OCI-LY3 (cell line): ENCODE data around the gene JADE2.
"Not testable (repeated sequence)": the region's sequence is repeated elsewhere in the genome, so short reads cannot be mapped to it uniquely, and the experiment has no call there.

Experiments
- H2AFZ ChIP-seq: fragments of 200-600, 300-600 bp; shearing (Covaris generic); 2 replicates; pipeline ENCODE4 v1.6.0; 2014; ENCODE audit warnings: antibody characterized with exemption, low read depth, low read length
- H3K27ac ChIP-seq: fragments of 200-600, 300-600 bp; sonication (generic); 2 replicates; pipeline ENCODE4 v1.5.1; 2014; ENCODE audit warnings: mild to moderate bottlenecking, low read length, moderate library complexity, mixed read lengths
- H3K27me3 ChIP-seq: fragments of 200-600, 300-600 bp; sonication (generic); 2 replicates; pipeline ENCODE4 v1.6.1; 2014; ENCODE audit warnings: low read depth, low read length, mixed read lengths
- H3K36me3 ChIP-seq: fragments of 200-600, 300-600 bp; sonication (generic); replicated peaks from 2 replicates; pipeline ENCODE3; 2014; ENCODE audit warnings: low read depth, low read length, mixed read lengths
- H3K4me1 ChIP-seq: fragments of 300-600, 200-600 bp; sonication (generic); 2 replicates; pipeline ENCODE4 v1.6.1; 2014; ENCODE audit warnings: low read length, mixed read lengths
- H3K4me2 ChIP-seq: fragments of 200-600, 300-600 bp; sonication (generic); 2 replicates; pipeline ENCODE4 v1.6.1; 2014; ENCODE audit warnings: low read length, mixed read lengths
- H3K4me3 ChIP-seq: fragments of 300-600, 200-600 bp; sonication (generic); 2 replicates; pipeline ENCODE4 v1.5.1; 2014; ENCODE audit warnings: antibody characterized with exemption, mild to moderate bottlenecking, low read length, moderate library complexity
- H3K79me2 ChIP-seq: fragments of 300-600, 200-600 bp; shearing (Covaris generic); 2 replicates; pipeline ENCODE4 v1.6.1; 2014; ENCODE audit warnings: mild to moderate bottlenecking, low read length, mixed read lengths
- H3K9ac ChIP-seq: fragments of 300-600, 200-600 bp; shearing (Covaris generic); 2 replicates; pipeline ENCODE4 v1.6.0; 2014; ENCODE audit warnings: mild to moderate bottlenecking, low read length, moderate library complexity
- H3K9me3 ChIP-seq: fragments of 200-600, 300-600 bp; shearing (Covaris generic); 2 replicates; pipeline ENCODE4 v1.6.1; 2014; ENCODE audit warnings: low read length, mixed read lengths; ENCODE audit not compliant: insufficient read depth
- H4K20me1 ChIP-seq: fragments of 200-600, 300-600 bp; sonication (generic); 2 replicates; pipeline ENCODE4 v1.6.1; 2016; ENCODE audit warnings: low read length, mixed read lengths; ENCODE audit not compliant: insufficient read depth
- CTCF ChIP-seq: fragments of 200-600, 300-600 bp; sonication (generic); IDR thresholded peaks from 2 replicates; pipeline ENCODE4 v1.5.1; 2014; ENCODE audit warnings: antibody characterized with exemption, low read length, low read depth
- EZH2phosphoT487 ChIP-seq: fragments of 200-600 bp; shearing (Covaris generic); IDR thresholded peaks from 2 replicates; pipeline ENCODE4 v1.6.1; 2018; ENCODE audit warnings: antibody characterized with exemption, mixed run types, low read depth

Gene JADE2

GRCh38 chr5:134553821-134554267 lies 28.4 kb downstream of the JADE2 start:
- Histone ChIP-seq H3K4me1 (peaks cover 80% of the 10 kb centered on the region), H3K4me3 (peak overlapping the region; percentile 53), H2AFZ (no peak overlapping the region), H3K9ac (peak overlapping the region; percentile 97), H3K9me3 (no peaks in the 10 kb centered on the region), H3K79me2 (peaks cover 51% of the 10 kb centered on the region), H3K27ac (peak overlapping the region; percentile 100), H4K20me1 (no peaks in the 10 kb centered on the region), H3K36me3 (peaks cover 33% of the 10 kb centered on the region), H3K4me2 (peak overlapping the region; percentile 77), H3K27me3 (no peaks in the 10 kb centered on the region)
- TF ChIP-seq EZH2phosphoT487, result no peak
- no peak for TF ChIP-seq CTCF

- Histone ChIP-seq H3K4me1 (peaks cover 73% of the 10 kb centered on the region), H3K27ac (peak overlapping the region; percentile 100), H3K9me3 (no peaks in the 10 kb centered on the region), H3K79me2 (peaks cover 51% of the 10 kb centered on the region), H3K36me3 (peaks cover 39% of the 10 kb centered on the region), H2AFZ (no peak overlapping the region), H3K4me3 (peak overlapping the region; percentile 62), H3K9ac (peak overlapping the region; percentile 97), H3K4me2 (peak overlapping the region; percentile 78), H4K20me1 (no peaks in the 10 kb centered on the region), H3K27me3 (no peaks in the 10 kb centered on the region)
- no peak for TF ChIP-seq CTCF
- no peak for TF ChIP-seq EZH2phosphoT487
Measured at GRCh38 chr5:134554319-134555222, 29.1 kb downstream of the JADE2 start.

GRCh38 chr5:134555223-134555889 lies 29.9 kb downstream of the JADE2 start:
- H3K36me3 ChIP-seq, result peaks cover 45% of the 10 kb centered on the region
- no peaks in the 10 kb centered on the region for H3K27me3 ChIP-seq
- peak overlapping the region; percentile 62 for H3K4me3 ChIP-seq
- H3K4me1 ChIP-seq, result peaks cover 65% of the 10 kb centered on the region
- no peak overlapping the region for H2AFZ ChIP-seq
- TF ChIP-seq EZH2phosphoT487, result no peak
- no peak for TF ChIP-seq CTCF
- peak overlapping the region; percentile 100 for H3K27ac ChIP-seq
- no peaks in the 10 kb centered on the region for H3K9me3 ChIP-seq
- H3K4me2 ChIP-seq, result peak overlapping the region; percentile 78
- H3K9ac ChIP-seq, result peak overlapping the region; percentile 97
- H3K79me2 ChIP-seq, result peaks cover 43% of the 10 kb centered on the region
- no peaks in the 10 kb centered on the region for H4K20me1 ChIP-seq

GRCh38 chr5:134555890-134556311 lies 30.4 kb downstream of the JADE2 start:
- Histone ChIP-seq H3K4me2 (peak overlapping the region; percentile 78), H4K20me1 (no peaks in the 10 kb centered on the region), H3K36me3 (peaks cover 49% of the 10 kb centered on the region)

GRCh38 chr5:134556588-134556987 lies 31.1 kb downstream of the JADE2 start:
- Histone ChIP-seq H3K27ac (peak overlapping the region; percentile 100), H3K4me2 (peak overlapping the region; percentile 78; the same call in 1 of the 2 replicates), H3K79me2 (peaks cover 36% of the 10 kb centered on the region)

More at GRCh38 chr5:134555890-134556311, 30.4 kb downstream of the JADE2 start:
- Histone ChIP-seq H3K27ac (peak overlapping the region; percentile 100), H3K79me2 (peaks cover 38% of the 10 kb centered on the region), H3K27me3 (no peaks in the 10 kb centered on the region), H3K9ac (peak overlapping the region; percentile 97), H3K9me3 (no peaks in the 10 kb centered on the region), H3K4me3 (peak overlapping the region; percentile 62), H3K4me1 (peaks cover 60% of the 10 kb centered on the region), H2AFZ (no peak overlapping the region)
- TF ChIP-seq CTCF, result no peak
- TF ChIP-seq EZH2phosphoT487, result no peak

More at GRCh38 chr5:134556588-134556987, 31.1 kb downstream of the JADE2 start:
- H3K27me3 ChIP-seq, H3K4me3 ChIP-seq, H2AFZ ChIP-seq, H4K20me1 ChIP-seq, H3K9me3 ChIP-seq: not testable (repeated sequence)
- Histone ChIP-seq H3K36me3 (peaks cover 54% of the 10 kb centered on the region), H3K9ac (peak overlapping the region; percentile 97; the same call in 1 of the 2 replicates), H3K4me1 (peaks cover 53% of the 10 kb centered on the region)
